Gastroesophageal sphincter (tissue), 3 donors: ENCODE results near the gene TECPR2.

Experiments used
- CTCF ChIP-seq, 4 experiments: fragments of 200-600 bp in 2 of 4; fragments of 450-650 bp in 2 of 4; sonication (generic) in 1 of 4; IDR thresholded peaks; one replicate each; pipeline ENCODE4 v1.5.1; 2017 to 2019; ENCODE audit warnings: antibody characterized with exemption in 4 of 4, mild to moderate bottlenecking in 2 of 4, moderate library complexity in 2 of 4
- EP300 ChIP-seq: sonication (generic); formaldehyde crosslinking; IDR thresholded peaks from one replicate; pipeline ENCODE4 v1.6.1; 2017; ENCODE audit warnings: antibody characterized with exemption, mild to moderate bottlenecking

GRCh38 chr14:102500713-102501112 is 138.0 kb downstream of the TECPR2 start:
- TF ChIP-seq EP300: no peak
- no peak for TF ChIP-seq CTCF (IDR thresholded peaks at IDR 0.05)
